GM18508 (cell line): ENCODE results near the gene ENTPD1.
"Not testable (repeated sequence)": the region's sequence is repeated elsewhere in the genome, so short reads cannot be mapped to it uniquely, and the experiment has no call there.

Experiments
- ATAC-seq: cut with Tn5 transposase; IDR thresholded peaks from one replicate; pipeline ENCODE4 v1.9.1; 2021; ENCODE audit warnings: moderate number of reproducible peaks; ENCODE audit not compliant: insufficient read depth, unreplicated experiment

Gene ENTPD1

DNA sequence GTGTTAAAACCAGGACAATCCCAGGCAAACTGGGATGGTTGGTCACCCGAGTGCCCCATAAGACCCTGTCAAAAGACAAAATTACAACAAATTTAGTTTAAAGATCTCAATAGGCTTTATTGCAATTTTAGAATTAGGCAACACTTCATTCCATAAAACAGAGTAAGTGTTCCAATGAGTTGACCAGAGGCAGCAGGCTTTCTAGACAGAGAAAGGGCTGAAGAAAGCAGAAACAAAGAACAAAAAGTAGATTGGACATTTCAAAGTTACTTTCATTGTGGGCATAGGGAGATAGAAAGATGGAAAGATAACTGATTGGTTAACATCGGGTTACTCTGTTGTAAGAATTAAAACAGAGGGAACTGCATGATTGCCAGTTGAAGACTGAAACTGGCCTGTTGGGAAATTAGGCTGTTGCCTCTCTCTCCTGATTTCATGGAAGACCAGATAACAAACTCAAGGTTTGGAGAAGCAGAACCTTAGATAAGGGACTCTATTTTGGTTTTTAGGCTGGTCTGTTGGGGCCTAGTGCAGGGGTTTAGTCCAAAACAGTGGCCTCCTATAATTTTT, 36.3 kb downstream of the ENTPD1 start:
- ATAC-seq, result no peak

DNA sequence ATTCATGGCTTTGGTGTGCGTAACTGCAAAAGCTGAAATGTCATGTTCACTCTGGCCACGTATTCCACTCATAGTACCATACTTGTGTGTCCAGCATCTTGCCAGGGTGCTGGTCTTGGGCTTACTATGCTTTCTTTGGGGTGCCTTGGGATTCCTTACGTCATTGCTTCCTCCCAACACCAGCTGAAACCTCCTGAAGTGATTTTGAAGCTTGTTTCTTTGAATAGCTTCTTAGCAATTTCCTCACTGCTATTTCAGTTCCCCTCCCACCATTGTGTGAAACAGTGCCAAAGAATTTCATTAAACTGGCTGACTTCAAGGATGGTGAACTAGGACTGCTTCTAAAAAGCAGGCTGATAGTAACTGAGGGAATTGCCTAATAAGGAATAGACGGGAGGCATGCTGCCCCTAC, 36.9 kb downstream of the ENTPD1 start:
- no peak for ATAC-seq

- ATAC-seq, result no peak
Observed at GRCh38 chr10:95793401-95794045, 37.6 kb downstream of the ENTPD1 start.

DNA sequence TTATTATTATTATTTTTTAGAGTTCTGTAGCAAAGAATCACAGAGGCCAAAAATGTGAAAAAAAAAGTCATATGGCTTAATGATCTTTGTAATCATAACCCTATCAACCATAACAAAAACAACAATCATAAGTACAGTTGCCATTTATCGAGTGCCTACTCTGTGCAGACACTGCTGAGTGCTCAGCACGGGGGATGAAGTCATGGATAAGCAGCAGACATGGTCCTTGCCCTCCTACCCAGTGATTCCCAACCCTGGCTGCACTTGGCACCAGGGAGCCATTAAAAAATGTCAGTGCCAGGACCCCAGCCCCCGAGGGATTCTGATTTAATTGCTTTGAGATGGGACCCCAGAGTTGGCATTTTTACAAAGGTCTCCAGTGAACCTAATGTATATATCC, 38.2 kb downstream of the ENTPD1 start:
- ATAC-seq, result no peak

DNA sequence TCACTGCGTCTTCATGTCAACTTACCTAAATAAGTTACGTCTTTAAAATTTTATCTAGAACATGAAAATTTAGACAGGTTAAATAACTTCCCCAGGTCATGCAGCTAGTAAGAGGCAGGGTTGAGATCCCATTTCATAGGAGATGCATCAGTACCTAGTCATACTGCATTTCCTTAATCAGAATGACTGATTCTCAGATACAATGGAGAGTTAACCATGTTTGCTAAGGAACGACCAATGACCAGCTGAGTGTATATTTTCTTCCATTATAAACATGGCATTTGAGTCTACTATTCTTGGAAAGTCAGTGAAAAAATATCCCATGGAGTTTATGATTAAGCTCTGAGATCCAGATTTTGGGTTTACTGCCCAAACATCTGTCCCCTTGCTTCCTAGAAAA, 39.6 kb downstream of the ENTPD1 start:
- ATAC-seq, result no peak

- no peak for ATAC-seq
Observed at GRCh38 chr10:95796504-95796903, 40.5 kb downstream of the ENTPD1 start.

- ATAC-seq, result no peak
Observed at GRCh38 chr10:95798096-95798855, 42.3 kb downstream of the ENTPD1 start.

DNA sequence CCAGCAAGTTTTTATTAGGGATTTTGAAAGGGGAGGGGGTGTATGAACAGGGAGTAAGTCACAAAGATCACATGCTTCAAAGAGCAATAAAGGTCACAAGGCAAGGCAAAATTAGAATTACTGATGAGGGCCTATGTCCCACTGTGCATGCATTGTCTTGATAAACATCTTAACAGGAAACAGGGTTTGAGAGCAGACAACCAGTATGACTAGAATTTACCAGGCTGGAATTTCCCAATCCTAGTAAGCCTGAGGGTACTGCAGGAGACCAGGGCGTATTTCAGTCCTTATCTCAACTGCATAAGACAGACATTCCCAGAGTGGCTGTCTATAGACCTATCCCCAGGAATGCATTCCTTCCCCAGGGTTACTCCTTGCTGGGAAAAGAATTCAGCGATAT, 44.3 kb downstream of the ENTPD1 start:
- not testable (repeated sequence) for ATAC-seq

GRCh38 chr10:95806687-95807380, 50.9 kb downstream of the ENTPD1 start:
- ATAC-seq, result not testable (repeated sequence)

GRCh38 chr10:95808705-95809308, 52.8 kb downstream of the ENTPD1 start:
- ATAC-seq, result not testable (repeated sequence)

- no peak for ATAC-seq
Observed at GRCh38 chr10:95809370-95810197, 53.6 kb downstream of the ENTPD1 start.

DNA sequence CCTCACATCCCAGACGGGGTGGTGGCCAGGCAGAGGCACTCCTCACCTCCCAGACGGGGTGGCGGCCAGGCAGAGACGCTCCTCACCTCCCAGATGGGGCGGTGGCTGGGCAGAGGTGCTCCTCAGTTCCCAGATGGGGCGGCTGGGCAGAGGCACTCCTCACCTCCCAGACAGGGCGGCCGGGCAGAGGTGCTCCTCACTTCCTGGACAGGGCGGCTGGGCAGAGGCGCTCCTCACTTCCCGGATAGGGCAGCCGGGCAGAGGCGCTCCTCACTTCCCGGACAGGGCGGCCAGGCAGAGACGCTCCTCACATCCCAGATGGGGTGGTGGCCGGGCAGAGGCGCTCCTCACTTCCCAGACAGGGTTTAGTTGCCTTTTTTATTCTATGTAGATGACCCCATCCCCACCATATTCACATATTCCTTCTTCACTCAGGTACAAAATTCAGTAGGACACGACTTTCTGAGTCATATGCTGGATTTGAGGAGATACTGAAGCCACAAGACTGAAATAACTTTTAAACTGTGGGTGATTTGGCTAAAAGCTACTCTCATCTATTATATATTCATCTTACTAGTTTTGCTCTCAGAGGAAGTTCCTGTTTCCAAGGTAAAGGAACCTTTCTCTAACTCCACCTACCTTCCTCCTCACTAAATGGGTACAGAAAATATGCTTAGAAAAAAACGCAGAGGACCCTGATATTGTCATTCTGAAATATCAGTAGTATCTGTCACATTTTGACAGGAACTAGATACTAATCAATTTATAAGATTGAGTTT, 54.4 kb downstream of the ENTPD1 start:
- no peak for ATAC-seq

DNA sequence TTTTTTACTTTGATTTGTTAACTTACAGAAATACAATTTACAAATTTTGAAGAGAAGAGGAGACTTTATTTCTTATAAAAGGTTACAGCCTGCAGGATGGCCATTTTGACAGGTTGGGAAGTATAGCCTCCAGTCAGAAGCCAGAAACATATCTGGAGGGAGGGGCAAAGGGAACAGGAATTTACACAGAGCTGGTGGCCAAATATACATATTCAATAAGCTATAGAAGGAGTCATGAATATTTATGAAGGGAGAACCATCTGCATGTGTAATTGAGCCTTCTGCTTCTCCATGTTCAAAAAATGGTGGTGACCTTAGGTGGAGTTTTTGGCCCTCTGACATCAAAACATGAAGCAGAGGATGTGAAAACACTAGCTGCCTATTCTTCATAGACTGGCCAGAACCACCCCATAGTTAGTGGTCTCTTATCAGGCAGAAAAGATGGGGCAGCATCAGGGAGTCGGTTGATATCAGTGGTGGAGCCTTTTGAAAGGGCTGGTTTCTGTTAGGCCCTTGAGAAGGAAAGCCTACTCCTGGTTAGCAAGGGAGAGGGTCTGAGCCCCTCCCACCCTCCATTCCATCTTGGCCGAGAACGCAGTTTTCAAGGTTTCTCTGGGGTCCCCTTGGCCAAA, 57.2 kb downstream of the ENTPD1 start:
- no peak for ATAC-seq

DNA sequence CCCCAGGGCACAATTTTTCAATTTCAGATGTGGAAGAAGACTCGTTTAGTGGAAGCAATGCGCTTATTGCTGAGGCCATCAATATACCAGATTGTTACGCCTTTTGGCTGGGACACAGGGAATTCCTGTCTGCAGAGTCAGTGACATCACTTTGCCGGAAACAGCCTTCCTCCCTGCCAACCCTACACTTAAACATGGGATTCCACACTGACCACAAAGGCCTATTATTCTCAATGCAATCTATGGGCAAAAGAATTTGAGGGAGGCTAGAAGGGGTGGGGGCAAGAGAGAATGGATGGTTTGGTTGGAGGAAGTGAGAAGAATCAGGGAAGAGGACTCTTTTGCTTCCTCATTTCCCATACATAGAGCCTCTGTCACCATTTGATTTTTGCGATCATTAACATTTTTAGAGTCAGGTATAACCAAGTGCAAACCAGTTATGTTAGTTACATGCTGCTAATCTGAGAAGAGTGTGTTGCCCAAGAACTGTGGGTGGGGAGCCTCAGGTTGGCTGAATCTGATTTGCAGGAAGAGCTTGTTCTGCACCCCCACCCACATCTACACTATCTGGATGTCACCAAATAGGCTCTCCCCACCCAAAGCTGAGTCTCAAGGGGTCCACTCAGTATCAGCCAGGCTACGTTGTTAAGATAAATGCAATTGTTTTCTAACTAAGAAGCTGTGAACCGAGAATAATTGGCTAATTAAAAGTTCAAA, 58.2 kb downstream of the ENTPD1 start:
- no peak for ATAC-seq

DNA sequence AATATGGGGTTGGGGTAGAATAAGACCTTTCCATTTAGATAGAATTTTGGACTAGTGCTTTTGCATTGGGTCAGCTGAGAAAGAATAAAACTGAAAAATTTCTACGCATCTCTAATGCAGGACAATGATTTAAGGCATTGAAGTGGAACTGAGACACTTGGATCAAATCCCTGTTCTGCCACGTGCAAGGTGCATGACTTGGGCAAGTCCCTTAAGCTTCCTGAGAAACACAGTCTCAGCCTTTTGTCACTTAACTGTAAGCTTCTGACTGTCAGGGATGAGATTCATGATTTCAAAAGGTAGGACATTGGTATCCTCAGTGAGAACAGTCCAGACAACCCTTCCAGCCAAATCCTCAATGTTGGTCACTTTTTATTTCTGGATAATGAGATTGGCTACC, 59.2 kb downstream of the ENTPD1 start:
- no peak for ATAC-seq

GRCh38 chr10:95815701-95816240, 59.8 kb downstream of the ENTPD1 start:
- ATAC-seq, result no peak

- ATAC-seq, result no peak
Observed at GRCh38 chr10:95818010-95818409, 62.0 kb downstream of the ENTPD1 start.

DNA sequence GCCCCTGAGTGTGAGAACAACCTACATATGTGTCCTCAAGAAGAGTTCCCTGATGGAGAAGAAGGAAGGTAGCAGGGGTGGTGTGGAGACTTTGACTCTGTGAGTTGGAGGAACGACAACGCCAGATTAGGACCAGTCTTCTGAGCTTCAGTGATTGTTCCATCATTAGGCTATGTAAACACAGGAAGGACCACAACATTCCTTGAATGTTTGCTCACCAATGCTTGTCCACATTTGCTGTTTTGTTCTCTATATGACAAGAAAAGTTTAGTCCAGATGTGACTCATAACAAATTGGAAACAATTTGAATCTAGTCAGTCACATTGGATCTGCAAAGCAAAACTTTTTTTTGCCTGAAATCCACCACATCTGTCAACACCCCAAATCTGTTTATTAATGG, 62.7 kb downstream of the ENTPD1 start:
- no peak for ATAC-seq
